Nephron progenitor cell (in vitro differentiated cells): ENCODE measurements around the gene SLITRK2.

Source experiments
- DNase-seq: peaks from one replicate; pipeline ENCODE4 v3.0.0; 2021
- H3K27ac Mint-ChIP-seq: 2 replicates; pipeline ENCODE4 v1.8.0; 2021; ENCODE audit warnings: mild to moderate bottlenecking, moderate library complexity, mixed read lengths
- H3K27me3 Mint-ChIP-seq: 2 replicates; pipeline ENCODE4 v1.8.0; 2021; ENCODE audit warnings: mild to moderate bottlenecking, low read depth, mixed read lengths; ENCODE audit not compliant: poor library complexity
- H3K36me3 Mint-ChIP-seq: 2 replicates; pipeline ENCODE4 v1.8.0; 2021; ENCODE audit warnings: low read depth, mixed read lengths
- H3K4me1 Mint-ChIP-seq: 2 replicates; pipeline ENCODE4 v1.8.0; 2021; ENCODE audit warnings: mixed read lengths
- H3K4me3 Mint-ChIP-seq: 2 replicates; pipeline ENCODE4 v1.8.0; 2021; ENCODE audit warnings: mild to moderate bottlenecking, moderate library complexity, mixed read lengths
- H3K9me3 Mint-ChIP-seq: 2 replicates; pipeline ENCODE4 v1.8.0; 2021; ENCODE audit warnings: mild to moderate bottlenecking, moderate library complexity, mixed read lengths
- CTCF ChIP-seq: fragments of 200-600 bp; sonication (generic); IDR thresholded peaks from 2 replicates; pipeline ENCODE4 v1.5.0; 2021; ENCODE audit warnings: antibody characterized with exemption

Gene SLITRK2

GRCh38 chrX:145844886-145845285 is 27.3 kb downstream of the SLITRK2 start:
- H3K27ac Mint-ChIP-seq = no peak overlapping the region
- no peak for DNase-seq
- H3K4me3 Mint-ChIP-seq = no peak overlapping the region
- TF ChIP-seq CTCF = no peak
- H3K36me3 Mint-ChIP-seq = no peaks in the 10 kb centered on the region
- H3K4me1 Mint-ChIP-seq = peaks cover 17% of the 10 kb centered on the region
- H3K27me3 Mint-ChIP-seq = peaks cover 7% of the 10 kb centered on the region
- H3K9me3 Mint-ChIP-seq = peaks cover 63% of the 10 kb centered on the region

DNA sequence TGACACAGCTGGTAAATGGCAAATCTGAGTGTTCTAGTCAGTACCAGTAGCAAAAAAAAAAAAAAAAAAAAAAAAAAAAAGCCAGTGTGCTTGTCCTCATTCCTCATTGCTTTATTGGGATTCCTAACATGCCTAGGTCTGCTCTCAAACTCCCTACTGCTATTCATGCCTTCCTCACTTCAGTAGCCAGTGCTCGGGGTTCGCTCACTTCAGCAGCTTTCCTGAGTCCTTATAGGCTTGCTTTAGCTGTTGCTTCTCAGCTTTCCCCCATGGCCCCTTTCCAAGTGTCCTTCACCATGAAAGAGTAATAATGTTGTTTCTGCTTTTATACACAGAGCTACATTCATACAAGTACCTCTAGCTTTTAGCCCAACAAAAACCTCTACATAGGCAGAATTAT is 30.8 kb downstream of the SLITRK2 start:
- Mint-ChIP-seq H3K9me3 (peaks cover 59% of the 10 kb centered on the region), H3K4me1 (peaks cover 4% of the 10 kb centered on the region), H3K27me3 (no peaks in the 10 kb centered on the region), H3K27ac (no peak overlapping the region), H3K36me3 (no peaks in the 10 kb centered on the region), H3K4me3 (no peak overlapping the region)
- no peak for DNase-seq
- no peak for TF ChIP-seq CTCF

DNA sequence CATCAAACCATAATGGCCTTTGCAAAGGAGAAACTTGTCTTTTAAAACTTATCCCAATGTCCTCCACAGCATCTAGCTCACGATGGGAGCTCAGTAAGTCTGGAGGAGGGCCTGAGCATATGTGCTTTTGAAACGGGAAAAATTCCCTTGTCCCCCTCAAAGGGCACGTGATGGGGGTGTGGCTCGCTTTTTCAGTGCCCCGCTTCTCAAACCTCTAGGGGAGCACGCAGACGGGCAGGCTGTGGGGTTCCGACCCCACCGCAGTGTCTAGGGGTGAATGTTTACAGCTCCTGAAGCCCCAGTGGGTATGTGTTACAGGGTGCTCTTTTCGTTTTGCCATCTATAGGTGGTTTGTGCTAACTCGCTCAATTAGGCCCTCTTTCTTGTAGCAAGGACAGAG is 31.2 kb downstream of the SLITRK2 start:
- TF ChIP-seq CTCF = no peak
- no peak overlapping the region for H3K4me3 Mint-ChIP-seq
- H3K9me3 Mint-ChIP-seq = peaks cover 59% of the 10 kb centered on the region

DNA sequence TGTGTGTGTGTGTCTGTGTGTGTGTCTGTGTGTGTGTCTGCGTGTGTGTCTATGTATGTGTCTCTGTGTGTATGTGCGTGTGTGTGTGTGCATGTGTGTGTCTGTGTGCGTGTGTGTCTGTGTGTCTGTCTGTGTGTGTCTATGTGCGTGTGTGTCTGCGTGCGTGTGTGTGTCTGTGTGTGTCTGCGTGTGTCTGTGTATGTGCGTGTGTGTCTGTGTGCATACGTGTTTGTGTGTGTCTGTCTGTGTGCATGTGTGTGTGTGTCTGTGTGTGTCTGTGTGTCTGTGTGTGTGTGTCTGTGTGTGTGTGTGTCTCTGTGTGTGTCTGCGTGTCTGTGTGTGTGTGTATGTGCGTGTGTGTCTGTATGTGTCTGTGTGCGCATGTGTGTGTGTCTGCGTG is 35.6 kb downstream of the SLITRK2 start:
- no peaks in the 10 kb centered on the region for H3K36me3 Mint-ChIP-seq
- no peaks in the 10 kb centered on the region for H3K27me3 Mint-ChIP-seq
- no peak for DNase-seq
- no peaks in the 10 kb centered on the region for H3K4me1 Mint-ChIP-seq
- H3K9me3 Mint-ChIP-seq = peaks cover 35% of the 10 kb centered on the region
- TF ChIP-seq CTCF = no peak
- H3K27ac Mint-ChIP-seq = no peak overlapping the region
- no peak overlapping the region for H3K4me3 Mint-ChIP-seq

More for the DNA sequence above, 31.2 kb downstream of the SLITRK2 start:
- Mint-ChIP-seq H3K27me3 (no peaks in the 10 kb centered on the region), H3K36me3 (no peaks in the 10 kb centered on the region), H3K27ac (no peak overlapping the region), H3K4me1 (no peaks in the 10 kb centered on the region)
- DNase-seq = no peak

GRCh38 chrX:145856181-145856580 is 38.6 kb downstream of the SLITRK2 start:
- Mint-ChIP-seq H3K4me1 (no peaks in the 10 kb centered on the region), H3K36me3 (no peaks in the 10 kb centered on the region), H3K9me3 (peaks cover 36% of the 10 kb centered on the region), H3K27ac (no peak overlapping the region), H3K4me3 (no peak overlapping the region), H3K27me3 (no peaks in the 10 kb centered on the region)
- no peak for DNase-seq
- no peak for TF ChIP-seq CTCF

GRCh38 chrX:145861818-145862217 is 44.2 kb downstream of the SLITRK2 start:
- TF ChIP-seq CTCF = no peak
- no peaks in the 10 kb centered on the region for H3K4me1 Mint-ChIP-seq
- peaks cover 38% of the 10 kb centered on the region for H3K9me3 Mint-ChIP-seq
- H3K4me3 Mint-ChIP-seq = no peak overlapping the region
- DNase-seq = no peak
- no peaks in the 10 kb centered on the region for H3K27me3 Mint-ChIP-seq
- H3K36me3 Mint-ChIP-seq = no peaks in the 10 kb centered on the region
- no peak overlapping the region for H3K27ac Mint-ChIP-seq
